ENCODE data around the gene MAP3K14.
"Not testable (repeated sequence)": the region's sequence is repeated elsewhere in the genome, so short reads cannot be mapped to it uniquely, and the experiment has no call there.

Gene MAP3K14

GRCh38 chr17:45316434-45317110 is at the start of gene MAP3K14:
MAP3K14 (minus strand) TSS chr17:45317020; CDS start chr17:45290745, 26,275 bp downstream.
- DNase-seq, result peak; percentile 81

- DNase-seq, result no peak
These were observed 49.2 kb upstream of the MAP3K14 start for GRCh38 chr17:45366049-45366448.

- DNase-seq, result peak; percentile 28
These were observed 47.9 kb upstream of the MAP3K14 start for GRCh38 chr17:45364531-45365390.

GRCh38 chr17:45363498-45363897 is 46.7 kb upstream of the MAP3K14 start:
- DNase-seq, result no peak

- no peak for DNase-seq
These were observed 45.2 kb upstream of the MAP3K14 start for GRCh38 chr17:45361976-45362375.

GRCh38 chr17:45361451-45361850 is 44.6 kb upstream of the MAP3K14 start:
- DNase-seq, result no peak

- DNase-seq, result no peak
These were observed 40.7 kb upstream of the MAP3K14 start for GRCh38 chr17:45357364-45357997.

GRCh38 chr17:45355087-45355486 is 38.3 kb upstream of the MAP3K14 start:
- no peak for DNase-seq

GRCh38 chr17:45353043-45353442 is 36.2 kb upstream of the MAP3K14 start:
- DNase-seq, result no peak

GRCh38 chr17:45351831-45352230 is 35.0 kb upstream of the MAP3K14 start:
- DNase-seq, result no peak

GRCh38 chr17:45347444-45347843 is 30.6 kb upstream of the MAP3K14 start:
- DNase-seq, result no peak

GRCh38 chr17:45346216-45347015 is 29.6 kb upstream of the MAP3K14 start:
- DNase-seq, result no peak

GRCh38 chr17:45345554-45346215 is 28.9 kb upstream of the MAP3K14 start:
- no peak for DNase-seq

- no peak for DNase-seq
These were observed 28.4 kb upstream of the MAP3K14 start for GRCh38 chr17:45345246-45345553.

GRCh38 chr17:45343967-45344664 is 27.3 kb upstream of the MAP3K14 start:
- not testable (repeated sequence) for DNase-seq

- no peak for DNase-seq
These were observed 26.2 kb upstream of the MAP3K14 start for GRCh38 chr17:45342871-45343526.

GRCh38 chr17:45342306-45342705 is 25.5 kb upstream of the MAP3K14 start:
- no peak for DNase-seq

- DNase-seq, result no peak
These were observed 24.8 kb upstream of the MAP3K14 start for GRCh38 chr17:45341533-45342158.

GRCh38 chr17:45339646-45340605 is 23.1 kb upstream of the MAP3K14 start:
- no peak for DNase-seq

Data from NCI-H526 treated with DMSO at 0.1 percent for 48 hours (cell line).